ENCODE results near the gene NRSN1.

- TF ChIP-seq NFIC (IDR thresholded peaks at IDR 0.05), result no peak
- TF ChIP-seq SMC3 (conservative IDR thresholded peaks at IDR 0.05; ENCODE audit: insufficient read depth, low read depth, low read length), result no peak
- TF ChIP-seq REST (IDR thresholded peaks at IDR 0.05; ENCODE audit: borderline replicate concordance), result no peak
- no peak for TF ChIP-seq REST (CRISPR knock-in tag; IDR thresholded peaks at IDR 0.05; ENCODE audit: low read depth)
- no peak for TF ChIP-seq ZHX1 (conservative IDR thresholded peaks at IDR 0.05; ENCODE audit: low read length)
- TF ChIP-seq ZNF717 (CRISPR knock-in tag; IDR thresholded peaks at IDR 0.05), result no peak
- TF ChIP-seq HCFC1 (IDR thresholded peaks at IDR 0.05; ENCODE audit: low read depth, low read length), result no peak
- TF ChIP-seq NR3C1 (CRISPR knock-in tag; IDR thresholded peaks at IDR 0.05), result no peak
- no peak for TF ChIP-seq RBM25 (IDR thresholded peaks at IDR 0.05; ENCODE audit: low read depth, low read length, severe bottlenecking)
- no peak for TF ChIP-seq JUNB (CRISPR knock-in tag; conservative IDR thresholded peaks at IDR 0.05)
- TF ChIP-seq GATAD2A (IDR thresholded peaks at IDR 0.05), result no peak
- TF ChIP-seq EP300 (IDR thresholded peaks at IDR 0.05; ENCODE audit: low read length), result no peak
- no peak for TF ChIP-seq HDAC8 (tag; IDR thresholded peaks at IDR 0.05)
Measured at GRCh38 chr6:24110417-24110816, 15.6 kb upstream of the NRSN1 start.

Measured in K562 (cell line).